Measurements from ENCODE around the gene PRDM9. TPM values are rescaled to one million over a fixed set of nuclear protein-coding genes. Genes with fewer than 3 reads are reported as not detected.

Gene PRDM9
- polyA plus RNA-seq, 1 experiment: not detected

- ChIA-PET POLR2A (no interaction called here), CTCF (interaction anchor here (0.5 kb wide), 1 partner anchor 208 kb away, joined by 7 read pairs; no protein-coding TSS in a partner anchor)
- H3K4me3 ChIP-seq (ENCODE audit: low read depth, low read length): no peak overlapping the region
- H3K27me3 ChIP-seq (ENCODE audit: control insufficient read depth, insufficient read depth, low read length): no peaks in the 10 kb centered on the region
- TF ChIP-seq CTCF (IDR thresholded peaks at IDR 0.05; ENCODE audit: insufficient read depth, low read depth, low read length): no peak
- H3K36me3 ChIP-seq (ENCODE audit: control insufficient read depth, insufficient read depth, low read length): no peaks in the 10 kb centered on the region
- DNase-seq (ENCODE audit: low read depth): no peak
Measured at GRCh38 chr5:23468658-23469057, 38.8 kb upstream of the PRDM9 start.

GRCh38 chr5:23473915-23474314 lies 33.5 kb upstream of the PRDM9 start:
- DNase-seq (ENCODE audit: low read depth): no peak
- POLR2A ChIA-PET: no interaction called here
- CTCF ChIA-PET: no interaction called here
- Histone ChIP-seq H3K27me3 (ENCODE audit: control insufficient read depth, insufficient read depth, low read length) (no peaks in the 10 kb centered on the region), H3K36me3 (ENCODE audit: control insufficient read depth, insufficient read depth, low read length) (no peaks in the 10 kb centered on the region), H3K4me3 (ENCODE audit: low read depth, low read length) (no peak overlapping the region)
- TF ChIP-seq CTCF (IDR thresholded peaks at IDR 0.05; ENCODE audit: insufficient read depth, low read depth, low read length): no peak

GRCh38 chr5:23474315-23474714 lies 33.1 kb upstream of the PRDM9 start:
- no peak for DNase-seq (ENCODE audit: low read depth)
- Histone ChIP-seq H3K27me3 (ENCODE audit: control insufficient read depth, insufficient read depth, low read length) (no peaks in the 10 kb centered on the region), H3K4me3 (ENCODE audit: low read depth, low read length) (no peak overlapping the region), H3K36me3 (ENCODE audit: control insufficient read depth, insufficient read depth, low read length) (no peaks in the 10 kb centered on the region)
- no peak for TF ChIP-seq CTCF (IDR thresholded peaks at IDR 0.05; ENCODE audit: insufficient read depth, low read depth, low read length)
- CTCF ChIA-PET: no interaction called here
- POLR2A ChIA-PET: no interaction called here

GRCh38 chr5:23476580-23476979 lies 30.8 kb upstream of the PRDM9 start:
- no peak for DNase-seq (ENCODE audit: low read depth)
- H3K4me3 ChIP-seq (ENCODE audit: low read depth, low read length): no peak overlapping the region
- CTCF ChIA-PET: no interaction called here
- no peaks in the 10 kb centered on the region for H3K27me3 ChIP-seq (ENCODE audit: control insufficient read depth, insufficient read depth, low read length)
- H3K36me3 ChIP-seq (ENCODE audit: control insufficient read depth, insufficient read depth, low read length): no peaks in the 10 kb centered on the region
- POLR2A ChIA-PET: no interaction called here
- no peak for TF ChIP-seq CTCF (IDR thresholded peaks at IDR 0.05; ENCODE audit: insufficient read depth, low read depth, low read length)

GRCh38 chr5:23482642-23483041 lies 24.8 kb upstream of the PRDM9 start:
- H3K4me3 ChIP-seq (ENCODE audit: low read depth, low read length): no peak overlapping the region
- H3K36me3 ChIP-seq (ENCODE audit: control insufficient read depth, insufficient read depth, low read length): no peaks in the 10 kb centered on the region
- CTCF ChIA-PET: no interaction called here
- H3K27me3 ChIP-seq (ENCODE audit: control insufficient read depth, insufficient read depth, low read length): no peaks in the 10 kb centered on the region
- no peak for TF ChIP-seq CTCF (IDR thresholded peaks at IDR 0.05; ENCODE audit: insufficient read depth, low read depth, low read length)
- POLR2A ChIA-PET: no interaction called here
- DNase-seq (ENCODE audit: low read depth): no peak

Data from BJ (cell line).